Stimulated activated CD4-positive, alpha-beta T cell treated with anti-CD3 and anti-CD28 coated beads, Interleukin-12 subunit alpha, Interleukin-12 subunit beta, amount 100 ng/mL, for 24 hours (primary cell): ENCODE results near the gene RCSD1.
A peak's percentile ranks its signal among the peaks of the same experiment; 100 is the strongest.
"Not testable (repeated sequence)": the region's sequence is repeated elsewhere in the genome, so short reads cannot be mapped to it uniquely, and the experiment has no call there.

Source experiments
- DNase-seq, 2 experiments: peaks; one replicate each; pipeline ENCODE4 v3.0.0-alpha.2; 2020; ENCODE audit warnings: low read depth in 2 of 2

The RCSD1 gene, protein sequence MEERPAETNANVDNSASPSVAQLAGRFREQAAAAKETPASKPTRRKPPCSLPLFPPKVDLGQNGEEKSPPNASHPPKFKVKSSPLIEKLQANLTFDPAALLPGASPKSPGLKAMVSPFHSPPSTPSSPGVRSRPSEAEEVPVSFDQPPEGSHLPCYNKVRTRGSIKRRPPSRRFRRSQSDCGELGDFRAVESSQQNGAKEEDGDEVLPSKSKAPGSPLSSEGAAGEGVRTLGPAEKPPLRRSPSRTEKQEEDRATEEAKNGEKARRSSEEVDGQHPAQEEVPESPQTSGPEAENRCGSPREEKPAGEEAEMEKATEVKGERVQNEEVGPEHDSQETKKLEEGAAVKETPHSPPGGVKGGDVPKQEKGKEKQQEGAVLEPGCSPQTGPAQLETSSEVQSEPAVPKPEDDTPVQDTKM

DNA sequence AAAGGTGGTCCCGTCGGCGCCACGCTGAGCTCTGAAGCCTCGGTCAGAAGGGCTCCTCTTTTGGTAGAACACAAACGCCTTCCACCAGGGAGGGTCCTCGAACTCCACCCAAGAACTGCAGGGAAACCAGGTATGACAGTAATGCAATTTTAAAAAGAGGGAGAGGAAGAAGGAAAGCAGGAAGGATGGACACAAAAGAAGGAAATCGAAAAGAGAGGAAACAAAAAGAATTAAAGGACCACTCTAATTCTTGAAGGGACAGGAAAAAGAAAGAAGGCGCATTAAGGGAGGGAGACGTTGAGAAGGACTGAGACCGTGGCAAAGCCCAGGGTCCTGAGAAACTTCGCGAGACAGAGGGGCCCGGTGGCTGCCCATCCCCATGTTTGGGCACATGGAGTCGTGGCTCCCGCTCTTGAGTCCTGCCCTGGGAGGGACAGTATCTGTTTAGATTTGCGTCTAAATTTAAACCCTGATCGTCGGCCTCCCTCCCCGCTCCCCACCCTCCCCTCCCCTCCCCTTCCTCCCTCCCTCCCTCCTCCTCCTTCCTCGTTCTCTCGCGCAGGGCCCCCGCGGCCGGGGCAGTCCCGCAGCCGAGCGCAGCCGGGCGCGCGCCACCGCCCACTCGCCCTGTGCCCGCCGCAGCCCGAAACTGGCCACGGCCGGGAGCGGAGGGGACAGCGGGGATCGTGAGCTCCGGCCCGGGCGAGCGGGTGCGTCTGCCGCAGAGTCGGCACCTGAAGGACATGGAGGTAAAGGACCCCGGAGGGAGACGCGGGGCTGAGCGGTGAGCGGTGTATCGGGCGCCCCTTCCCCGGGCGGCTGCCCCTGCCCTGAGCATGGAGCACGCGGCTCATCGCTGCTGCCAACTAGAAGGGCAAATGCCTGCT, at the start of gene RCSD1:
RCSD1 (plus strand) TSS at position 552 of the 887 bp plus-strand sequence; CDS start at position 744, 192 bp downstream.
- peak in 1 of 2 experiments; percentile 60 for DNase-seq

DNA sequence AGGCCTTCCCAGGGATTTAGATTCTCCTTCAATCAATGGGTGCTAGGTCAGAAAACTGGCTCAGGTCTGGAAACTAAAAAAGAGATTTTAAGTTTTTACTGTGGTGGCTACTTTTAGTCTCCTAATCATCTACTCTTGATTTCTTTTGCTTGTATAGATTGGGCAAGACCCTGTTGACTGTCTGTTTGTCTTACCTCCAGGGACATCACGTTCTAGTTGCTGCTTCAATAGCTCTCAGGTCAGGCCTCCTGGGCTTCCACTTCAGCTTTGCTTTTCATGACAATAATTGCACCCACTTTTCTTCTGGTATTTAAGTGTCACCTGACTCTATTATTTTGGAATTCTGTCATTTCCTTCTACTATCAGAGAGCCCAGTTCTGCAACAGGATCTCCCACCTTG, 48.0 kb upstream of the RCSD1 start:
- no peak for DNase-seq

DNA sequence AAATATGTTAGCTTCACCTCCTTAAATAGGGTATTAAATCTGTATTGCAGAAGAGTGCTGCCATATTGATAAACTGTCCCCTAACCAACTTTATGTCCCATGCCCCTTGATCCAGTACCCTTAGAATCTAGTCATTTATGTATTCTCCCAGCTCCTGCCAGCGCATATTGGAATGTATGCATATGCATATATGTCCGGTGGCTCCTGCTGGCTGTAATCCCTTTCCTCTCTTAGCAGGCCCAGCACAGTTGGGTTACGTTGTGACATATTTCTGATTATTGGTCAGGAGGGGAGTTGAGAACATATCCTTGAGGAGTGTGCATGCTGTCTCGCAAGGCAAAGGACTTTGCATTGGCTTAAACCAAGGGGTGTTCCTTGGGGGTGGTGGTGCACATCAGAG, 47.3 kb upstream of the RCSD1 start:
- no peak for DNase-seq

GRCh38 chr1:167584581-167584980, 45.5 kb upstream of the RCSD1 start:
- no peak for DNase-seq

DNA sequence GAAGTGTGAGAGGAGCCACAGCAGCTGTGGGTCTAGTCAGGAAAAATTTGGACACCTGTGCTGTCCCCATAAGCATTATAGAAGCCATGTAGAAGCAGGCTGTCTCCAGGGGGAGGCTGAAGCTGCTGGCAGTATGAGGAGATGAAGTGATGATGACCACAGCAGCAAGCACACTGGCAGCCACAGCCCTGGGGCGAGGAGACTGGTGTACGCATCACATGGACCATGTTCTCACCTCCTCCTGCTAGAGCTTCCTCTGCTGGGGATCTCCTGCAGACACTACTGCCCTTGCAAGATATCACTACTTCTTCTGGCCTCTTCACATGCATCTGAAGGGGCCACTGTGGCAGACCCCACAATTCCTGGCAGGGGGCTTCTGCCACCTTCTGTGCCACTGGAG, 42.7 kb upstream of the RCSD1 start:
- DNase-seq: no peak

DNA sequence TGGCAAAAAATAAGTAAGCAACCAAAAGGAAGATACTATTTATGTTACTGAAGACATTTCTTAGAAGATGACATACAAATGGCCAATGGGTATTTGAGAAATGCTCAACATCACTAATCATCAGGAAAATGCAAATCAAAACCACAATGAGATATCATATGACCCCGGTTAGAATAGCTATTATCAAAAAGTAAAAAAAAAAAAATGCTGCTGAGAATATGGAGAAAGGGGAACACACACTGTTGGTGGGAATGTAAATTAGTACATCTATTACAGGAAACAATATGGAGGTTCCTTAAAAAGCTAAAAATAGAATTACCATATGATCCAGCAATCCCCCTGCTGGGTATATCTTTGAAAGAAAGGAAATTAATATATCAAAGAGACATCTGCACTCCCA, 42.2 kb upstream of the RCSD1 start:
- DNase-seq: no peak

GRCh38 chr1:167588361-167588760, 41.7 kb upstream of the RCSD1 start:
- DNase-seq: no peak

DNA sequence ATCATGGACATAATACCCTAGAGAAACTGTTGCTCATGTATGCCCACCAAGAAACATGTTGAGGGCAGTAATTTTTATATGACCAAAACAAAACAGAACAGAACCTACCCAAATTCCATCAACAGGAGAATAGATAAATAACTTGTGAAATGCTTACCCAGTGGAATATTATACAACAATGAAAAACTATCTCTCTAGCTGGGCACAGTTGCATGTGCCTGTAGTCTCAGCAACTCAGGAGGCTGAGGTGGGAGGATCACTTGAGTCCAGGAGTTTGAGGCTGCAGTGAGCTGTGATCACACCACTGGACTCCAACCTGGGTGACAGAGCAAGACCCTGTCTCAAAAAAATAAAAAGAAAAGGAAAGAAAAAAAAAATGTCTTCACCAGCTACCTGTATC, 37.6 kb upstream of the RCSD1 start:
- no peak for DNase-seq

- DNase-seq: no peak
Observed at GRCh38 chr1:167593860-167594259, 36.2 kb upstream of the RCSD1 start.

GRCh38 chr1:167594822-167595221, 35.2 kb upstream of the RCSD1 start:
- DNase-seq: no peak

DNA sequence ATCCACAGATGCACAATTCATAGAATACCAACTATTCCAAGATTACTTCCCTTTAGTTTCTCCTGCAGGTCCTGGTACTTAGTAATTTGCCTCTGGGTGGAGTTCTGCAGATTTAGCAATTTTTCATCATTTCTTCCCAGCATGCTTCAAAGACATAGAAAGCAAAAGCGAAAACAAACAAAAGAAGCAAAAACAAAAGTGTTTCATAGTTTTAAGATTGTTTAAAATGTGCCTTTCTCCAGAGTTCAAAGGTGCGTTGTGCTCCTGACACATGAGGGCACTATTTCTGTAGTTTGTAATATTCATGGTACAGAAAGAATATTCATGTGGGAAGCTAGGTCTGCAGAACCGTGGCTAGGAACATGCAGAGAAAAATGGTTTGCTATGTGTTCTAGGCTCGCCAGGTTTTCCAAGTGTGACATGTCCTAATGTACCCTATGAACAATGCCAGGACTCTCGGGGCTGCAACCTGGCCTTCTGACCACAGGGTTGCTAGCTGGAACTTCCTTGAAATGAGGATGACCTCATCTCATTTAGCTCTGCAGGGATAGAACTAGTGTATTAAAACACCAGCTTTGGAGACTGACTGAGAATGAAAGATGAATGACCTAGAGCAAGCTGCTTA, 30.0 kb upstream of the RCSD1 start:
- no peak for DNase-seq

DNA sequence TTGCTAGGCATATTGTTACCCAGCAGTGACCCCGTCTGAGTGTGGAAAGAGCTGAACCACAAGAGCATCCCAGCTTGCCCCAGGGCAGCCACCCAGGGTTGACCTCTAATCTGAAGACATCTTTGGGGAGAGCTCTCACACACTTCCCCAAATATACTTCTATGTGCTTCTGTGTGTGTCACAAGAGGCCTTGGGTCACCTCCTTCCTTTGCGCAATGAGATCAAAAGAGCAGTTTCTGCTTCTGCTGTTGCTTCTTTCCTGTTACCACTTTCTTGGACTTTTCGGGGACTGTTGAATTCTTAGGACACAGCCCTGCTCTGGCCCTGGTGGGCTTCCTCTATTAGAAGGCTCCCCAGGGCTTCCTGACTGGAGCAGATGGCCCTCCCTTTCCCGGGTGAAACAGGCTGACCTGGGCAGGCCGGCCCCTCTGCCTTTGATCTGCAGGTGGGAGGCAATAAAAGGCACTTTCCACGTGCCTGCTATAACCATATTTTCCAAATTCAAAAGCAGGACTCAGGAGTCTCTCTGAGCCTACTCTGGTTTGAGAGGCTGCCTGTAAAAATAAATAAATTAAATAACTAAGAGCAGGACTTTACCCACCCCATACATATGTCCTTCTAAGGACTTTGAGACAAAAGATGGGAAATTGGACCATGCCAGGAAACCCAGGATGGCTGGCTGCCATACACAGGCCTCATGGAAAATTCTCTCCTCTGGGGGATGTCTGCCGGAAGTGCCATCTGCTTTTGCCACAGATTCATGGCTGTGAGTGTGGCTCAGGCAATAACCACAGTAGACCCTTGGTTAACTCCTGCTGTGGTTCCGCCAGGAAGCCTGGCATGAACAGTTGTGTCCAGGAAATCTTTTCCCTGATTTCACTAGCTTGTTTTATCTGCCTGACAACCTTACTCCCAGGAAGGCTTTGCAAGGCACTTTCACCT, 28.3 kb upstream of the RCSD1 start:
- DNase-seq: no peak

GRCh38 chr1:167602840-167603239, 27.2 kb upstream of the RCSD1 start:
- DNase-seq: no peak

DNA sequence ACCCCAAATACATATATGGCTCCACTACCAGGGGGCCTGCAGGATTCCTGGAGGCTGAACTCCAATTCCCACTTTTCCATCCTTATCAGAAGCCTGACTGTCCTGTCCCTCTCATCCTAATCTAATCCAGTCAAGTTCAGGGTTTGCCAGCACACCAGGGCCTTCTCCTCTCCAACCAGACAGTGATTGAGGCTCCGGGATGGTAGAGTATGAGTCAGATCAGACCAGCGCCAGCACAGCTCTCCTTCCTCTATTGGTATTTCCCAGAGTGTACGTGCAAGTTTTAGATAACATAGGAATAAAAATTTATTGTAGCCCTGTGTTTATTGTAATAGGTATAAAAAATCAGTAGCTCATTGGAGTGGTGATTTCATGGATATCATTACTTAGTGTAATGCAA, 24.5 kb upstream of the RCSD1 start:
- no peak for DNase-seq

DNA sequence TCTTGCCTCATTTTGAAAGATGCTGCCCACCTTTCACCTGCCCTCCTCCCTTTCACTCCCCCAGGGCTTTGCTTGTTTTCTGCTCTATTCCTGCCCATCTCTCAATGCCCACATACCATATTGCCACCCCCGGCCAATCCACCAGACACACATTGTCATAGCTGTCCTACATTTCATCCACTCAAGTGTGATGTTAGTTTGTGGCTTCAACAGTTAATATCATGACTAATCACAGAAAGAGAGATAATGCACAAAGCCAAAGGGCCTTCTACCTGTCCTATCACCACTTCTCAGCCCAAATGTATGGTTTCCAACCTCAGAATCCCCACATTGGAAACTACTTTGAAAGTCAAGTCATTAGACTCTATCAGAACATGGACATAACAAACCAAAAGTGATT, 18.0 kb upstream of the RCSD1 start:
- DNase-seq: no peak

DNA sequence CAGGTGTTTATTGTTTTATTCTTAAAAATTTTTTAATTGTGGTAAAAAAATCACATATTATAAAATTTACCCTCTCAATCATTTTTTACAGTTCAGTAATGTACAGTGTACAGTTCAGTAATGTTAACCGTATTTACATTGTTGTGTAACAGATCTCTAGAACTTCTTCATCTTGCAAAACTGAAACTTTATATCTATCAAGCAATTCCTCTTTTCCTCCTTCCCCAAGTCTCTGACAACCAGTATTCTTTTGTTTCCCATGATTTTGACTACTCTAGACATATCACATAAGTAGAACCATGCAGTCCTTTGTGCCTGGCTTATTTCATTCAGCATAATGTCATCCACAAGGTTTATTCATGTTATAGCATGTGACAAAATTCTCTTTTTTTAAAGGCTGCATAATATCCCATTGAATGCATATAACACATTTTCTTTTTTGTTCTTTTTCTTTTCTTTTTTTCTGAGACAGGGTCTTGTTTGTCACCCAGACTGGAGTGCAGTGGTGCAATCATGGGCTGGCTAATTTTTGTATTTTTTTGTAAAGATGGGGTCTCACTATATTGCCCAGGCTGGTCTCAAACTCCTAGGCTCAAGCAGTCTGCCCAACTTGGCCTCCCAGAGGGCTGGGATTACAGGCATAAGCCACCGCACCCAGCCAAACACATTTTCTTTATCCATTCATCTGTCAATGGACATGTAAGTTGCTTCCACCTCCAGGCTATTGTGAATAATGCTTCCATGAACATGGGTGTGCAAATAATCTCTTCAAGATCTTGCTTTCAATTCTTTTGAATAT, 17.2 kb upstream of the RCSD1 start:
- no peak for DNase-seq

DNA sequence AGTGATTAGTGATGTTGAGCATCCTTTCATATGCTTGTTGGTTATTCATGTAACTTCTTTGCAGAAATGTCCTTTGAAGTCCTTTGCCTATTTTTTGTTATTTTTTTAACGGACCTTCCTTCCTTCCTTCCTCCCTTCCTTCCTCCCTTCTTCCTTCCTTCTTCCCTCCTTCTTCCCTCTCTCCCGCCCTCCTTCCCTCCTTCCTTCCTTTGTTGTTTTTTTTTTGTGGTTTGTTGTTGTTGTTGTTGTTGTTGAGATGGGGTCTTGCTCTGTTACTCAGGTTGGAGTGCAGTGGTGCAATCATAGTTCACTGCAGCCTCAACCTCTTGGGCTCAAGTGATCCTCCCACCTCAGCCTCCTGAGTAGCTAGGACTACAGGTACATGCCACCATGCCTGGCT, 16.0 kb upstream of the RCSD1 start:
- DNase-seq: not testable (repeated sequence)

- no peak for DNase-seq
Observed at GRCh38 chr1:167614851-167615250, 15.2 kb upstream of the RCSD1 start.

DNA sequence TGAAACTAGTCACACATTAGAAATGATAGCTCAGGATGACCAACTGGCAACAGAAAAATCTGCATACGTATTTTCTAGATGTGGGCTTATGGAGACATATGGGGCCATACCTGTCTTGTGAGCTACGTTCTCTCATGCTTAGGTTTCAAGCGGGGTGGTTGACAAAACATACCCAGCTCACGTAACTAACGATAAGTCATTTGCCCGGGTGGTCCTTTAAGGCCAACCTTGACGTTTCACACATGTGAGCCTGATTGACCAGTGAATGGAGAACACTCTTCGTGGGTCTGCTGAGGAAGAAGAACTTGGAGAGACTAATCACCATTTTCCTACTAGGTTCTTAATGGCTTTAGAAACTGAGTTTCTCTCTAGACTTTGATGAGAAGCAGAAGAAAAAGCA, 13.5 kb upstream of the RCSD1 start:
- no peak for DNase-seq
